Right cardiac atrium (tissue), 5 donors: ENCODE data around the gene GABRB1. TPM values are rescaled to one million over a fixed set of nuclear protein-coding genes. Genes with fewer than 3 reads are reported as not detected.
A peak's percentile ranks its signal among the peaks of the same experiment; 100 is the strongest.

Experiments
- ATAC-seq, 2 donors: fragments of 200-7000 bp; cut with Tn5 transposase; one replicate each; pipeline versions ENCODE4 v1.8.0 to v1.9.1; 2020; ENCODE audit warnings: moderate library complexity in 2 of 2, mild to moderate bottlenecking in 1 of 2
- DNase-seq, 3 donors: peaks; one replicate each; pipeline ENCODE4 v3.0.0-alpha.2; 2020
- H3K27ac ChIP-seq: one replicate; pipeline ENCODE4 v1.5.1; 2013; ENCODE audit warnings: mild to moderate bottlenecking, low read length, control low read depth, moderate library complexity
- H3K27me3 ChIP-seq: one replicate; pipeline ENCODE4 v1.6.1; 2013; ENCODE audit not compliant: control insufficient read depth, insufficient read depth
- H3K4me1 ChIP-seq: one replicate; pipeline ENCODE4 v1.6.1; 2013; ENCODE audit warnings: low read length; ENCODE audit not compliant: control insufficient read depth, insufficient read depth
- H3K4me3 ChIP-seq: one replicate; pipeline ENCODE4 v1.5.1; 2013; ENCODE audit warnings: low read length, control low read depth
- H3K9me3 ChIP-seq: one replicate; pipeline ENCODE4 v1.6.1; 2013; ENCODE audit warnings: low read length; ENCODE audit not compliant: control insufficient read depth
- WGBS: extraction: QIAGEN DNeasy Blood & Tissue Kit; methylation state at CpG from one replicate; pipeline ENCODE4 v1.1.7; 2013; 5-methylcytosine and 5-hydroxymethylcytosine counted together
- intact Hi-C, 4 donors: fragments of 100-400 bp; cut with DNase I; formaldehyde crosslinking; loops; one replicate each; pipeline versions ENCODE4 v1.11.0 to v1.14.0; 2022 to 2023
- polyA plus RNA-seq: library from polyadenylated mRNA; stranded (reverse); fragments of 200-250 nt; gene quantifications from one replicate; pipeline ENCODE4 v1.2.3, GENCODE V29; 2013
- total RNA-seq, 4 donors: library from RNA; stranded (reverse); fragmentation: NEBNext Ultra II Directional; extraction: Animal tissue kit (Norgen Biotek cat#: 25700); gene quantifications; one replicate each; pipeline ENCODE4 v1.2.1, GENCODE V29; 2021
- donor health status: healthy with polysubstance abuse.
- donor health status: DM: no; HTN: yes; CAD: no.
- donor health status: DM: no; HTN: no; CAD: no.
- donor health status: DM: no; HTN: yes; CAD: no; lungs with severe emphysema.
- donor health status: DM: yes; HTN: yes; CAD: no.

The GABRB1 gene
- total and polyA plus RNA-seq, 5 donors: 1.00 to 4.6 (median 3.1) TPM

- H3K4me1 ChIP-seq: no peaks in the 10 kb centered on the region
- no peak overlapping the region for H3K4me3 ChIP-seq
- no peak overlapping the region for H3K27ac ChIP-seq
- no peaks in the 10 kb centered on the region for H3K9me3 ChIP-seq
- peak in 1 of 3 donors; percentile 35 for DNase-seq
- no peak for ATAC-seq
- intact Hi-C loops: no loop called here
- no peaks in the 10 kb centered on the region for H3K27me3 ChIP-seq
- 94% methylated on average over 25 of the region's 25 CpGs for WGBS
Measured at GRCh38 chr4:47425628-47426027, 394.3 kb downstream of the GABRB1 start.

GRCh38 chr4:47427935-47428334 is 396.6 kb downstream of the GABRB1 start:
- DNase-seq (no peak), ATAC-seq (no peak)
- Histone ChIP-seq H3K4me1 (no peaks in the 10 kb centered on the region), H3K27ac (no peak overlapping the region), H3K9me3 (no peaks in the 10 kb centered on the region), H3K4me3 (no peak overlapping the region), H3K27me3 (no peaks in the 10 kb centered on the region)
- intact Hi-C loops: no loop called here
- 50% methylated on average over 2 of the region's 2 CpGs for WGBS

DNA sequence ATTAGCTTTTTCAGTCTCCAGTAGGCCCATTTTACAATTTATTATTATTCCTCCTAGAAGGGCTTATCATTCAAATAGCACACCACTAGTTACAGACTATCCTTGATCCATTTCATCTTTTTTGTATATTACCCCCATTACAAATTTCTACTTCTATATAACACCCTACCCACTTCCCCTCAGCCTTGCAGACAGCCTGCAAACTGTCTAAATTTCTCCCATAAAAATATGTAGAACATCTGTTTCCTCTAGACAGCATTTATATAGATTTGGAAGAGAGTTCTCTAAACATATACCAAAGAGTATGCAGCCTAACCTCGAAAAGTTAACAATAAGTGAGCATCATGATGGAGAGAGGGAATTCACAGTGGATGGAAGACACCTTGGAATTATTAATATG is 401.4 kb downstream of the GABRB1 start:
- H3K27ac ChIP-seq: no peak overlapping the region
- intact Hi-C loops: no loop called here
- no peaks in the 10 kb centered on the region for H3K27me3 ChIP-seq
- H3K9me3 ChIP-seq: no peaks in the 10 kb centered on the region
- no peak for ATAC-seq
- H3K4me1 ChIP-seq: no peaks in the 10 kb centered on the region
- DNase-seq: no peak
- no peak overlapping the region for H3K4me3 ChIP-seq
- 61% methylated on average over 1 of the region's 1 CpG for WGBS

DNA sequence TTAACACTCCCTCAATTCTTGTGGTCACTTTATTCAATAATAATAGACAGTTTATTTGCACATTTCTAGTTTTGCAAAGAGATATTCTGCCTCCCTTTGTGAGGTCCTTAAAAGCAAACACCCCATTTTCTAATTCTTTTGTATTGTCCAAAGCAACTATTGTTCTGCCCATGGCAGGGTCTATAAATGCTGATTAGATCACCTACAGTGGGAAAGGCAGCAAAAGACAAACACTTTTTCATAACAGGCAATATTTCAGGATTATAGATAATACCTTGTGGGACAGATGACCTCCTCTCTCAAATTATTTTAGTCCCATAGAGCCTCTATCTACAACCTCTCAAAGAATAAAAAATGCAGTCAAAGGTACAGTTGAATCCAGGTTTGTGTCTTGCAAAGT is 403.6 kb downstream of the GABRB1 start:
- DNase-seq (no peak), ATAC-seq (no peak)
- intact Hi-C loops: no loop called here
- no peaks in the 10 kb centered on the region for H3K27me3 ChIP-seq
- H3K4me1 ChIP-seq: no peaks in the 10 kb centered on the region
- H3K27ac ChIP-seq: no peak overlapping the region
- H3K4me3 ChIP-seq: no peak overlapping the region
- H3K9me3 ChIP-seq: no peaks in the 10 kb centered on the region

DNA sequence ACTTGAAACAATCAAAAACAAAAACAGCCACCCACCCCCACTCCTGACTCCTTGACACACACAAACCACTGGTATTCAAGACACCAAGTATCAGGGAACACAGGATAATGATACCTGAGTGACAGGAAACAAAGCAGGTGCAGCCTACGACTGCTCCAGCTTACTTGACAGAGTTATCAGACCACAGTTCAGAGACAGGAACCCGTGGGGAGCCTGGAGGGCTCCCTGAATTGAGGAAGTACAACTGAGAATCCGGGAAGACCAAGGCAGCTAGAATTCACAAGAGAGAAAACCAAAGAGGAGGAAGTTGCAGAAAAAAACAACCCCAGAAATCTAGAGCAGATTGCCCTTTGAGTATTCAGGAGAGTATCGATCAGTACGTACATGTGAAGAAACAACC is 411.6 kb downstream of the GABRB1 start:
- DNase-seq (peak in 1 of 3 donors; percentile 20), ATAC-seq (no peak)
- Histone ChIP-seq H3K4me3 (no peak overlapping the region), H3K4me1 (no peaks in the 10 kb centered on the region), H3K27ac (no peak overlapping the region), H3K9me3 (no peaks in the 10 kb centered on the region), H3K27me3 (no peaks in the 10 kb centered on the region)
- intact Hi-C loops: no loop called here
- WGBS: 66% methylated on average over 5 of the region's 5 CpGs

DNA sequence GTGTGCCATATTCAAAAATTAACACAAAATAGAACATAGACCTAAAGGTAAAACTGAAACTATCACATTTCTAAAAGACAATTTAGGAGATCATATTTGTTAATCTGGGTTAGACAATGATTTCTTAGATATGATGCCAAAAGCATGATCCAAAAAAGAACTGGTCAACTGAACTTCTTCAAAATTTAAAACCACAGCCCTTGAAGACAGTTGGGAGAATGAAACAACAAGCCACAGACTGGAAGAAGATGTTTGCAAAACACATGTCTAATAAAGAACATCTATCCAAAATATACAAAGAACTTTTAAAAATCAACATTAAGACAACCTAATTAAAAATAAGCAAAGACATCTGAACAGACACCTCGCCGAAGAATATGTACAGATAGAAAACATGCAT is 412.7 kb downstream of the GABRB1 start:
- ATAC-seq: no peak
- 94% methylated on average over 2 of the region's 2 CpGs for WGBS
- H3K9me3 ChIP-seq: no peaks in the 10 kb centered on the region

GRCh38 chr4:47451657-47452056 is 420.3 kb downstream of the GABRB1 start:
- ATAC-seq: no peak
- 47% methylated on average over 4 of the region's 4 CpGs for WGBS
- H3K27me3 ChIP-seq: no peaks in the 10 kb centered on the region
- intact Hi-C loops: no loop called here
- no peaks in the 10 kb centered on the region for H3K9me3 ChIP-seq
- no peaks in the 10 kb centered on the region for H3K4me1 ChIP-seq
- no peak overlapping the region for H3K27ac ChIP-seq
- no peak overlapping the region for H3K4me3 ChIP-seq
- peak in 1 of 3 donors; percentile 46 for DNase-seq

More for the DNA sequence above, 412.7 kb downstream of the GABRB1 start:
- no peaks in the 10 kb centered on the region for H3K4me1 ChIP-seq
- intact Hi-C loops: no loop called here
- H3K27ac ChIP-seq: no peak overlapping the region
- no peak for DNase-seq
- no peaks in the 10 kb centered on the region for H3K27me3 ChIP-seq
- no peak overlapping the region for H3K4me3 ChIP-seq

GRCh38 chr4:47462799-47463234 is 431.4 kb downstream of the GABRB1 start:
- DNase-seq (no peak), ATAC-seq (peak in 1 of 2 donors; percentile 3)
- 10% methylated on average over 6 of the region's 6 CpGs for WGBS
- intact Hi-C loops: loop anchor here in 1 of 4 donors (10.0 kb wide), 1 partner anchor 102 kb away; no protein-coding TSS in a partner anchor
- H3K4me3 ChIP-seq: peak overlapping the region; percentile 80
- no peaks in the 10 kb centered on the region for H3K4me1 ChIP-seq
- H3K27ac ChIP-seq: peak overlapping the region; percentile 69
- no peaks in the 10 kb centered on the region for H3K27me3 ChIP-seq
- H3K9me3 ChIP-seq: no peaks in the 10 kb centered on the region

GRCh38 chr4:47463235-47463956 is 432.0 kb downstream of the GABRB1 start, which contains the start of gene COMMD8:
TSS of gene COMMD8 (minus strand) at chr4:47463702. CDS start at chr4:47463651, 51 bp downstream.
- Histone ChIP-seq H3K4me1 (no peaks in the 10 kb centered on the region), H3K4me3 (peak within 1 kb of the TSS; percentile 80), H3K27me3 (no peaks in the 10 kb centered on the region), H3K27ac (peak within 1 kb of the TSS; percentile 69), H3K9me3 (no peaks in the 10 kb centered on the region)
- ATAC-seq (peak; percentile 99 to 100), DNase-seq (peak; percentile 98 to 99 (median 98))
- under 1% methylated on average over 51 of the region's 51 CpGs for whole genome bisulfite sequencing
- intact Hi-C loops: loop anchor here in 1 of 4 donors (10.0 kb wide), 1 partner anchor 101 kb away; no protein-coding TSS in a partner anchor

DNA sequence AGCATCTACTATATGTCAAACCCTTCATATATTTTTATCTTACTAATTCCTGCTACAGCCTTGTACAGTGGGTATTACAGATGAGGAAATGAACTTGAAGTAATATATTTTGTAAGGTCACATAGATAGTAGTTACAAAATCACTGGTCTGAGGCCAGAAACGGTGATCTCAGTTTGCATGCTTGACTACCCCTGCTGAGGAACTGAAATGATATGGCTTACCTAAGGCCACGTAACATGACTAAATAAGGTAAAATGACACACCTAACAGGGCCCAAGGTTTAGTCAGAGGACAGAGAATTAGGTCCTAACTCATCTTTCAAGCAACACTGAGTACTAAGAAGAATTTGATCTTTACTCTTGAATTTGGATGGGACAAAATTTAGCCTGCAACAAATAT is 433.6 kb downstream of the GABRB1 start:
- Histone ChIP-seq H3K4me1 (no peaks in the 10 kb centered on the region), H3K27ac (no peak overlapping the region), H3K9me3 (no peaks in the 10 kb centered on the region), H3K27me3 (no peaks in the 10 kb centered on the region), H3K4me3 (no peak overlapping the region)
- ATAC-seq (no peak), DNase-seq (no peak)
- intact Hi-C loops: loop anchor here in 1 of 4 donors (10.0 kb wide), 1 partner anchor 100 kb away; no protein-coding TSS in a partner anchor
- 76% methylated on average over 2 of the region's 2 CpGs for WGBS

GRCh38 chr4:47466056-47466785 is 434.9 kb downstream of the GABRB1 start:
- 37% methylated on average over 2 of the region's 2 CpGs for WGBS
- Histone ChIP-seq H3K9me3 (no peaks in the 10 kb centered on the region), H3K27me3 (no peaks in the 10 kb centered on the region), H3K27ac (no peak overlapping the region), H3K4me3 (no peak overlapping the region), H3K4me1 (no peaks in the 10 kb centered on the region)
- intact Hi-C loops: loop anchor here in 1 of 4 donors (10.0 kb wide), 1 partner anchor 99 kb away; no protein-coding TSS in a partner anchor
- DNase-seq: no peak
- no peak for ATAC-seq
